Vagina (tissue), 2 donors: ENCODE measurements around the gene CREG1. TPM values are rescaled to one million over a fixed set of nuclear protein-coding genes. Genes with fewer than 3 reads are reported as not detected.

Experiments used
- DNase-seq, 2 donors: peaks; one replicate each; pipeline ENCODE4 v3.0.0-alpha.2; 2017; ENCODE audit errors: extremely low spot score in 2 of 2
- H3K27ac ChIP-seq: fragments of 200-600 bp; sonication (generic); one replicate; pipeline ENCODE4 v1.5.1; 2019
- H3K27me3 ChIP-seq: fragments of 200-600 bp; sonication (generic); one replicate; pipeline ENCODE4 v1.5.1; 2019
- H3K36me3 ChIP-seq, 2 donors: fragments of 200-600 bp; sonication (generic); one replicate each; pipeline ENCODE4 v1.5.1; 2017 to 2019
- H3K4me1 ChIP-seq: fragments of 200-600 bp; sonication (generic); one replicate; pipeline ENCODE4 v1.5.1; 2019
- H3K4me3 ChIP-seq, 2 donors: fragments of 200-600 bp; sonication (generic); 1 replicate in 1 of 2; 2 replicates in 1 of 2; pipeline ENCODE4 v1.5.1; 2016 to 2019
- H3K9me3 ChIP-seq: fragments of 200-600 bp; sonication (generic); one replicate; pipeline ENCODE4 v1.5.1; 2019
- CTCF ChIP-seq, 3 experiments: fragments of 450-650 bp in 2 of 3; fragments of 200-600 bp in 1 of 3; sonication (generic) in 1 of 3; IDR thresholded peaks; one replicate each; pipeline ENCODE4 v1.5.1; 2017 to 2019; ENCODE audit warnings: antibody characterized with exemption in 3 of 3, mild to moderate bottlenecking in 2 of 3, moderate library complexity in 2 of 3
- POLR2A ChIP-seq, 2 donors: fragments of 450-650 bp; IDR thresholded peaks; one replicate each; pipeline ENCODE4 v1.6.1; 2017; ENCODE audit warnings: antibody characterized with exemption in 2 of 2, mild to moderate bottlenecking in 2 of 2, moderate library complexity in 2 of 2
- POLR2AphosphoS5 ChIP-seq, 2 donors: sonication (generic); formaldehyde crosslinking; IDR thresholded peaks; one replicate each; pipeline ENCODE4 v1.9.0; 2017; ENCODE audit warnings: antibody characterized with exemption in 2 of 2, mild to moderate bottlenecking in 2 of 2, low read depth in 1 of 2; ENCODE audit not compliant: insufficient read depth in 1 of 2
- intact Hi-C: fragments of 100-400 bp; cut with DNase I; formaldehyde crosslinking; loops from one replicate; pipeline ENCODE4 v1.15.1; 2023
- total RNA-seq: library from RNA; depleted of rRNA; stranded (reverse); fragments of >200 nt; gene quantifications from one replicate; pipeline ENCODE4 v1.2.3, GENCODE V29; 2016

The CREG1 gene
- total RNA-seq, 1 donor from 2014 or later: 152 TPM

DNA sequence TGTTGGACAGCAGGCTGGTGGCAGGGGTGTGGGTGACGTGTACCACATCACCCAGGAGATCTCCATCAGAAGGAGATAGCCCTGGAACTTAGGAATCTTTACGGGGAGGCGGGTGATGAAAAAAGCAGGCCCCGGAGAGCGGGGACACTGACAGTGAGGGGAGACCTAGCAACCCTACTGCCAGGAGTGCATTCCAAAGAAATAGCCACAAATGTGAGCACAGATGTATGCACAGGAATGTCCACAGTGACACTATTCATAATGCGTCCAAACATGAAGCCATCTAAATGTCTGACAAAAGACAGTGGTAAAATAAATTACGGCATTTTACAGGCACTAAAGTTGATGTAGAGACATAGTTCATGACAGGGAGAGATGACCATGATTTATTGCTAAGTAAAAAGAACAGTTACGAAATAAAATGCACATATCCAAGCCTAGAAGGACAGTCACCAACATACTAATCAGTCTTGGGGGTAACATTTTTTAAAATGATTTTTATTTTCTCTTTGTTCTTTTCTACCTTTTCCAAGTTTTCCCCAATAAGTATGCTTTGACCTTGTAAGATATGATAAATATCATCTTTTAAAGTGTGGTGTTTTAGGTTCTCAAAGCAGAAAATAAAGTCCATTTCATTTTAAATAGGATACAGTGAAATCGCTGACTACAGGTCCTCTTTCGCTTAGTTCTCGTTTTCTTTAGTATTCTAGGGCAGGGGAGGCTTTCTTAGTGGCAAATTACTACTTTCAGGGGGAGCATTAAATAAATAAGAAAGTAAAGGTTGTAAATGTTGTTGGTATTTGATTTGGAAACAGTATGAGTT, 56.6 kb downstream of the CREG1 start:
- no peaks in the 10 kb centered on the region for H3K27me3 ChIP-seq
- intact Hi-C loops: no loop called here
- H3K4me3 ChIP-seq: no peak overlapping the region
- no peaks in the 10 kb centered on the region for H3K9me3 ChIP-seq
- no peaks in the 10 kb centered on the region for H3K4me1 ChIP-seq
- no peak for DNase-seq
- no peaks in the 10 kb centered on the region for H3K36me3 ChIP-seq
- H3K27ac ChIP-seq: no peak overlapping the region
- TF ChIP-seq POLR2AphosphoS5 (IDR thresholded peaks at IDR 0.05; ENCODE audit: insufficient read depth in 1 of 2, low read depth in 1 of 2) (no peak), POLR2A (IDR thresholded peaks at IDR 0.05) (no peak), CTCF (IDR thresholded peaks at IDR 0.05) (no peak)

DNA sequence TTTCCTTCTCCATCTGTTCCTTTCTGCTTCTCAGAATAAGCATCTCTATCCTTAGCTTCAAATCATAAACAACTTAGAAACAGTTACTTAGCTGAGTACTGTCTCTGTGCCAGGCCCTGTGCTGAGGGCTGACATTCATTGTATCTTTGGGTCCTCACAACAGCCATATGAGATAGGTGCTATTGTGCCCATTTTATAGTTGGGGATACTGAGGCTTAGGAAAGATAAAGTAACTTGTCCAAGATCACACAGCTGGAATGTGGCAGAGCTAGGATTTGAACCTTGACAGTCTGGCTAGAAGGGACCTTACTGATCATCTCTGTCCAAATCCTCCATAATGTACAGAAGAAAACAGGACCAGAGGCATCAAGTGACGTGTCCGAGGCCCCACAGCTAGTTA, 60.2 kb downstream of the CREG1 start:
- DNase-seq: no peak
- no peaks in the 10 kb centered on the region for H3K4me1 ChIP-seq
- no peaks in the 10 kb centered on the region for H3K36me3 ChIP-seq
- no peak overlapping the region for H3K27ac ChIP-seq
- TF ChIP-seq CTCF (IDR thresholded peaks at IDR 0.05) (no peak), POLR2A (IDR thresholded peaks at IDR 0.05) (no peak), POLR2AphosphoS5 (IDR thresholded peaks at IDR 0.05; ENCODE audit: insufficient read depth in 1 of 2, low read depth in 1 of 2) (no peak)
- H3K9me3 ChIP-seq: no peaks in the 10 kb centered on the region
- intact Hi-C loops: no loop called here
- H3K27me3 ChIP-seq: no peaks in the 10 kb centered on the region
- H3K4me3 ChIP-seq: no peak overlapping the region

GRCh38 chr1:167492481-167492910, 61.1 kb downstream of the CREG1 start:
- Histone ChIP-seq H3K4me3 (no peak overlapping the region), H3K4me1 (no peaks in the 10 kb centered on the region), H3K27me3 (no peaks in the 10 kb centered on the region), H3K27ac (no peak overlapping the region), H3K36me3 (no peaks in the 10 kb centered on the region), H3K9me3 (no peaks in the 10 kb centered on the region)
- no peak for DNase-seq
- TF ChIP-seq POLR2AphosphoS5 (IDR thresholded peaks at IDR 0.05; ENCODE audit: insufficient read depth in 1 of 2, low read depth in 1 of 2) (no peak), CTCF (IDR thresholded peaks at IDR 0.05) (no peak), POLR2A (IDR thresholded peaks at IDR 0.05) (no peak)
- intact Hi-C loops: no loop called here

DNA sequence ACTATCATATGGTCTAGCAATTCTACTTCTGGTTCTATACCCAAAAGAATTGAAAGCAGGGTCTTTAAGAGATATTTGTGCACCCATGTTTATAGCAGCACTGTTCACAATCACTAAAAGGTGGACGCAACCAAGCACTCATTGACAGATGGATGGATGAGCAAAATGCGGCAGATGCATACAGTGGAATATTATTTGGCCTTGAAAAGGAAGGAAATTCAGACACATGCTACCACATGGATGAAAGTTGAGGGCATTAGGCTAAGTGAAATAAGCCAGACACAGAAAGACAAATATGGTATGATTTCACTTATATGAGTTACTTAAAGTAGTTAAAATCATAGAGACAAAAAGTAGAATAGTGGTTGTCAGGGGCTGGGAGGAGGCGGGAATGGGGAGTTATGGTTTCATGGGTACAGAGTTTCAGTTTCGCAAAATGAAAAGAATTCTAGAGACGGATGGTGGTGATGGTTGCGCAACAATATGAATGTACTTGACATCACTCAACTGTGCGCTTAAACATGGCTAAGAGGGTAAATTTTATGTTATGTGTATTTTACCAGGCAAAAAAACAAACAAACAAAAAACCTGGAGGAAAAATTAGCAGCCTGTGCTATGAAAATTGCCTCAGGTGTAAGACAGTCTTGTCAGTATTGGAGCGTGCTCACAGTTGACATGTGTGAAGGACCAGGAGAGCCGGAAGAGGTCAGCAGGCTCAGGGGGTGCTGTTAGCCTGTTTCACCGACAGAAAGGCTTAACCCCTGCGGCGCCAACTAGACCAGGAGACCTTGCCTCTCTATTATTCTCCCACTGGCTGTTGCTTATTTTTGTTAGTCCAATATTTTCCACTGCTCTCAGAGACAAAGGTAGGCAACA, 61.7 kb downstream of the CREG1 start:
- Histone ChIP-seq H3K27ac (no peak overlapping the region), H3K27me3 (no peaks in the 10 kb centered on the region), H3K9me3 (no peaks in the 10 kb centered on the region), H3K4me1 (no peaks in the 10 kb centered on the region), H3K4me3 (no peak overlapping the region), H3K36me3 (no peaks in the 10 kb centered on the region)
- intact Hi-C loops: no loop called here
- TF ChIP-seq POLR2AphosphoS5 (IDR thresholded peaks at IDR 0.05; ENCODE audit: insufficient read depth in 1 of 2, low read depth in 1 of 2) (no peak), CTCF (IDR thresholded peaks at IDR 0.05) (no peak), POLR2A (IDR thresholded peaks at IDR 0.05) (no peak)
- DNase-seq: no peak

Other genes starting within 250 kb of the CREG1 start
- 9.8 TPM for gene CD247, start 35.2 kb downstream of the CREG1 start, total RNA-seq
- 11.5 TPM for gene RCSD1, start 76.5 kb upstream of the CREG1 start, total RNA-seq
- gene MPZL1, start 168.2 kb upstream of the CREG1 start, total RNA-seq: 69.7 TPM